Vagina (tissue), 2 donors: Measurements from ENCODE around the gene ACADS.

Experiments used
- CTCF ChIP-seq, 3 experiments: fragments of 450-650 bp in 2 of 3; fragments of 200-600 bp in 1 of 3; sonication (generic) in 1 of 3; IDR thresholded peaks; one replicate each; pipeline ENCODE4 v1.5.1; 2017 to 2019; ENCODE audit warnings: antibody characterized with exemption in 3 of 3, mild to moderate bottlenecking in 2 of 3, moderate library complexity in 2 of 3
- POLR2A ChIP-seq, 2 donors: fragments of 450-650 bp; IDR thresholded peaks; one replicate each; pipeline ENCODE4 v1.6.1; 2017; ENCODE audit warnings: antibody characterized with exemption in 2 of 2, mild to moderate bottlenecking in 2 of 2, moderate library complexity in 2 of 2
- POLR2AphosphoS5 ChIP-seq, 2 donors: sonication (generic); formaldehyde crosslinking; IDR thresholded peaks; one replicate each; pipeline ENCODE4 v1.9.0; 2017; ENCODE audit warnings: antibody characterized with exemption in 2 of 2, mild to moderate bottlenecking in 2 of 2, low read depth in 1 of 2; ENCODE audit not compliant: insufficient read depth in 1 of 2

- TF ChIP-seq POLR2AphosphoS5 (IDR thresholded peaks at IDR 0.05; ENCODE audit: insufficient read depth in 1 of 2, low read depth in 1 of 2) (no peak), CTCF (IDR thresholded peaks at IDR 0.05) (no peak), POLR2A (IDR thresholded peaks at IDR 0.05) (no peak)
Observed at GRCh38 chr12:120706029-120706428, 19.6 kb upstream of the ACADS start.
